SK-N-SH treated with all-trans-retinoic acid at 6 μM for 48 hours (cell line): ENCODE data around the gene BMERB1.

Experiments
- ATAC-seq: fragments of 200-7000 bp; cut with Tn5 transposase; 3 replicates; pipeline ENCODE4 v1.9.1; 2020; ENCODE audit warnings: mild to moderate bottlenecking, moderate library complexity
- ARNTL ChIP-seq: fragments of 450-650 bp; formaldehyde crosslinking; IDR thresholded peaks from 2 replicates; pipeline ENCODE4 v1.5.0; 2020; ENCODE audit warnings: low read depth, mild to moderate bottlenecking, moderate library complexity, borderline replicate concordance
- BACH2 ChIP-seq: fragments of 250-450 bp; sonication (Bioruptor Pico); IDR thresholded peaks from 2 replicates; pipeline ENCODE4 v1.9.0; 2021; ENCODE audit warnings: mild to moderate bottlenecking, borderline replicate concordance
- CSDC2 ChIP-seq: fragments of 250-450 bp; sonication (Bioruptor Pico); IDR thresholded peaks from 2 replicates; pipeline ENCODE4 v1.5.0; 2020; ENCODE audit warnings: mild to moderate bottlenecking, moderate library complexity
- GLIS3 ChIP-seq: fragments of 250-450 bp; sonication (Bioruptor Pico); IDR thresholded peaks from 2 replicates; pipeline ENCODE4 v1.5.0; 2020; ENCODE audit warnings: mild to moderate bottlenecking, moderate library complexity
- ISL1 ChIP-seq: fragments of 250-450 bp; sonication (Bioruptor Pico); IDR thresholded peaks from 2 replicates; pipeline ENCODE4 v2.1.2; 2022; ENCODE audit warnings: mild to moderate bottlenecking, moderate library complexity
- OSR1 ChIP-seq: fragments of 250-450 bp; sonication (Bioruptor Pico); IDR thresholded peaks from 2 replicates; pipeline ENCODE4 v1.8.0; 2022; ENCODE audit warnings: moderate library complexity, mild to moderate bottlenecking, inconsistent platforms
- PPARA ChIP-seq: fragments of 250-450 bp; sonication (Bioruptor Pico); IDR thresholded peaks from 2 replicates; pipeline ENCODE4 v1.5.0; 2020; ENCODE audit warnings: mild to moderate bottlenecking, borderline replicate concordance
- RARB ChIP-seq: fragments of 250-450 bp; sonication (Bioruptor Pico); IDR thresholded peaks from 2 replicates; pipeline ENCODE4 v1.8.0; 2021; ENCODE audit warnings: mild to moderate bottlenecking, moderate library complexity
- SNAI2 ChIP-seq: fragments of 250-450 bp; sonication (Bioruptor Pico); IDR thresholded peaks from 2 replicates; pipeline ENCODE4 v1.5.0; 2020; ENCODE audit warnings: mild to moderate bottlenecking, moderate library complexity
- TCF4 ChIP-seq: fragments of 250-450 bp; sonication (Bioruptor Pico); IDR thresholded peaks from 2 replicates; pipeline ENCODE4 v1.8.0; 2021; ENCODE audit warnings: mild to moderate bottlenecking, moderate library complexity, borderline replicate concordance
- TOX ChIP-seq: fragments of 250-450 bp; sonication (Bioruptor Pico); IDR thresholded peaks from 2 replicates; pipeline ENCODE4 v1.8.0; 2021; ENCODE audit warnings: mild to moderate bottlenecking, moderate library complexity, borderline replicate concordance
- ZC3H10 ChIP-seq: fragments of 250-450 bp; sonication (Bioruptor Pico); IDR thresholded peaks from 2 replicates; pipeline ENCODE4 v1.5.1; 2021; ENCODE audit warnings: mild to moderate bottlenecking, moderate library complexity
- ZFP3 ChIP-seq: fragments of 250-450 bp; sonication (Bioruptor Pico); IDR thresholded peaks from 2 replicates; pipeline ENCODE4 v1.5.0; 2020; ENCODE audit warnings: mild to moderate bottlenecking, moderate library complexity
- ZFP30 ChIP-seq: fragments of 450-650 bp; formaldehyde crosslinking; IDR thresholded peaks from 2 replicates; pipeline ENCODE4 v1.5.0; 2022; ENCODE audit warnings: mild to moderate bottlenecking, moderate library complexity
- ZNF565 ChIP-seq: fragments of 450-650 bp; formaldehyde crosslinking; conservative IDR thresholded peaks from 2 replicates; pipeline ENCODE4 v1.5.0; 2020; ENCODE audit warnings: low read depth, mild to moderate bottlenecking, moderate library complexity
- ZNF70 ChIP-seq: fragments of 450-650 bp; formaldehyde crosslinking; IDR thresholded peaks from 2 replicates; pipeline ENCODE4 v1.5.0; 2020; ENCODE audit warnings: mild to moderate bottlenecking, moderate library complexity
- ZNF8 ChIP-seq: fragments of 450-650 bp; formaldehyde crosslinking; IDR thresholded peaks from 2 replicates; pipeline ENCODE4 v1.5.0; 2020; ENCODE audit warnings: mild to moderate bottlenecking, moderate library complexity
- TF ChIP-seq, protein P1 (sequence below): fragments of 250-450 bp; sonication (Bioruptor Pico); IDR thresholded peaks from 2 replicates; pipeline ENCODE4 v1.5.1; 2021; ENCODE audit warnings: mild to moderate bottlenecking, moderate library complexity
- TF ChIP-seq, protein P2 (sequence below): fragments of 250-450 bp; sonication (Bioruptor Pico); IDR thresholded peaks from 2 replicates; pipeline ENCODE4 v1.8.0; 2020; ENCODE audit warnings: mild to moderate bottlenecking, moderate library complexity, borderline replicate concordance
- TF ChIP-seq, protein P3 (sequence below): fragments of 250-450 bp; sonication (Bioruptor Pico); IDR thresholded peaks from 2 replicates; pipeline ENCODE4 v1.8.0; 2021; ENCODE audit warnings: low read depth, mild to moderate bottlenecking, moderate library complexity, borderline replicate concordance
- TF ChIP-seq, protein P4 (sequence below): fragments of 250-450 bp; sonication (Bioruptor Pico); IDR thresholded peaks from 2 replicates; pipeline ENCODE4 v1.5.0; 2020; ENCODE audit warnings: mild to moderate bottlenecking, moderate library complexity
- TF ChIP-seq, protein P5 (sequence below): fragments of 250-450 bp; sonication (Bioruptor Pico); IDR thresholded peaks from 2 replicates; pipeline ENCODE4 v1.5.1; 2020; ENCODE audit warnings: low read depth, mild to moderate bottlenecking, moderate library complexity

BMERB1 gene

DNA sequence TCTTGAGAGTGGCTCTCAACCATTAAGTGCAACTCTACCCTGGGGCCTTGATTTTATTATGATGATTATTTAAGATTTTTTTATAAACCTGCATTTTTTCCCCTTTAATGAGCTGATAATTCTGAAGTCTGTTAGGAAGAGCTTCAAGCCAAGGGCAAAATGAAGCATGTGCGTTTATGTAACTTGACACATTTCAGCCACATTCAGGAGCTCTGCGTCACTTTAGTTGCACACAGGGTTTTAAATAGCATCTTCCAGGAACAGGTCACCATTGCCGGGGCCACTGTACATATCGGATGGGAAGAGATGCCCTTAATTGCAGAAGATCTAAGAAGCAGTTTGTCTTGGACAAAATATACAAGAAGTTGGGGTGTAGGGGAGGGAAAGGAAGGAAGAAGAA, 89.6 kb downstream of the BMERB1 start:
- no peak for TF ChIP-seq GLIS3
- no peak for TF ChIP-seq PPARA
- ATAC-seq = no peak

DNA sequence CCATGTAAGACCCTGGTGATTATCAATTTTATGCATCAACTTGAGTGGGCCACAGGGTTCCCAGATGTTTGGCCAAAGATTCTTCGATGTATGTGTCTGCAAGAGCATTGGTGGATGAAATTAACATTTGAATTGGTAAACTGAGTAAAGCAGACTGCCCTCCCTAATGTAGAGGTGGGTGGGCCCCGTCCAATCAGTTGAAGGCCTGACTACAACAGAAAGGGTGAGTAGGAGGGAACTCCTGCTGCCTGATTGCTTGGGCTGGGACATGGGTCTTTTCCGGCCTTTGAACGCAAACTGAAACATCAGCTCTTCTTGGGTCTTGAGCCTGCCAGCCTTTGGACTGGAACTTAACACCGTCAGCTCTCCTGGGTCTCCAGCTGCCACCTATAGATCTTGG, 90.6 kb downstream of the BMERB1 start:
- TF ChIP-seq ZNF8 (CRISPR knock-in tag) (no peak), ZC3H10 (CRISPR knock-in tag) (no peak), ZFP30 (CRISPR knock-in tag) (no peak), RARB (no peak), ARNTL (CRISPR knock-in tag) (no peak), ZNF565 (CRISPR knock-in tag) (no peak), ZFP3 (CRISPR knock-in tag) (no peak), BACH2 (CRISPR knock-in tag) (no peak), ZNF70 (CRISPR knock-in tag) (no peak), TCF4 (no peak), PPARA (no peak), CSDC2 (CRISPR knock-in tag) (no peak), OSR1 (CRISPR knock-in tag) (no peak), SNAI2 (CRISPR knock-in tag) (no peak)
- TF ChIP-seq, protein P1, sequence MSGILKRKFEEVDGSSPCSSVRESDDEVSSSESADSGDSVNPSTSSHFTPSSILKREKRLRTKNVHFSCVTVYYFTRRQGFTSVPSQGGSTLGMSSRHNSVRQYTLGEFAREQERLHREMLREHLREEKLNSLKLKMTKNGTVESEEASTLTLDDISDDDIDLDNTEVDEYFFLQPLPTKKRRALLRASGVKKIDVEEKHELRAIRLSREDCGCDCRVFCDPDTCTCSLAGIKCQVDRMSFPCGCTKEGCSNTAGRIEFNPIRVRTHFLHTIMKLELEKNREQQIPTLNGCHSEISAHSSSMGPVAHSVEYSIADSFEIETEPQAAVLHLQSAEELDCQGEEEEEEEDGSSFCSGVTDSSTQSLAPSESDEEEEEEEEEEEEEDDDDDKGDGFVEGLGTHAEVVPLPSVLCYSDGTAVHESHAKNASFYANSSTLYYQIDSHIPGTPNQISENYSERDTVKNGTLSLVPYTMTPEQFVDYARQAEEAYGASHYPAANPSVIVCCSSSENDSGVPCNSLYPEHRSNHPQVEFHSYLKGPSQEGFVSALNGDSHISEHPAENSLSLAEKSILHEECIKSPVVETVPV (CRISPR knock-in tag) = no peak
- TF ChIP-seq, protein P2, sequence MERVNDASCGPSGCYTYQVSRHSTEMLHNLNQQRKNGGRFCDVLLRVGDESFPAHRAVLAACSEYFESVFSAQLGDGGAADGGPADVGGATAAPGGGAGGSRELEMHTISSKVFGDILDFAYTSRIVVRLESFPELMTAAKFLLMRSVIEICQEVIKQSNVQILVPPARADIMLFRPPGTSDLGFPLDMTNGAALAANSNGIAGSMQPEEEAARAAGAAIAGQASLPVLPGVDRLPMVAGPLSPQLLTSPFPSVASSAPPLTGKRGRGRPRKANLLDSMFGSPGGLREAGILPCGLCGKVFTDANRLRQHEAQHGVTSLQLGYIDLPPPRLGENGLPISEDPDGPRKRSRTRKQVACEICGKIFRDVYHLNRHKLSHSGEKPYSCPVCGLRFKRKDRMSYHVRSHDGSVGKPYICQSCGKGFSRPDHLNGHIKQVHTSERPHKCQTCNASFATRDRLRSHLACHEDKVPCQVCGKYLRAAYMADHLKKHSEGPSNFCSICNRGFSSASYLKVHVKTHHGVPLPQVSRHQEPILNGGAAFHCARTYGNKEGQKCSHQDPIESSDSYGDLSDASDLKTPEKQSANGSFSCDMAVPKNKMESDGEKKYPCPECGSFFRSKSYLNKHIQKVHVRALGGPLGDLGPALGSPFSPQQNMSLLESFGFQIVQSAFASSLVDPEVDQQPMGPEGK (CRISPR knock-in tag) = no peak
- TF ChIP-seq, protein P3, sequence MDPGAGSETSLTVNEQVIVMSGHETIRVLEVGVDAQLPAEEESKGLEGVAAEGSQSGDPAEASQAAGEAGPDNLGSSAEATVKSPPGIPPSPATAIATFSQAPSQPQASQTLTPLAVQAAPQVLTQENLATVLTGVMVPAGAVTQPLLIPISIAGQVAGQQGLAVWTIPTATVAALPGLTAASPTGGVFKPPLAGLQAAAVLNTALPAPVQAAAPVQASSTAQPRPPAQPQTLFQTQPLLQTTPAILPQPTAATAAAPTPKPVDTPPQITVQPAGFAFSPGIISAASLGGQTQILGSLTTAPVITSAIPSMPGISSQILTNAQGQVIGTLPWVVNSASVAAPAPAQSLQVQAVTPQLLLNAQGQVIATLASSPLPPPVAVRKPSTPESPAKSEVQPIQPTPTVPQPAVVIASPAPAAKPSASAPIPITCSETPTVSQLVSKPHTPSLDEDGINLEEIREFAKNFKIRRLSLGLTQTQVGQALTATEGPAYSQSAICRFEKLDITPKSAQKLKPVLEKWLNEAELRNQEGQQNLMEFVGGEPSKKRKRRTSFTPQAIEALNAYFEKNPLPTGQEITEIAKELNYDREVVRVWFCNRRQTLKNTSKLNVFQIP = no peak
- no peak for ATAC-seq

DNA sequence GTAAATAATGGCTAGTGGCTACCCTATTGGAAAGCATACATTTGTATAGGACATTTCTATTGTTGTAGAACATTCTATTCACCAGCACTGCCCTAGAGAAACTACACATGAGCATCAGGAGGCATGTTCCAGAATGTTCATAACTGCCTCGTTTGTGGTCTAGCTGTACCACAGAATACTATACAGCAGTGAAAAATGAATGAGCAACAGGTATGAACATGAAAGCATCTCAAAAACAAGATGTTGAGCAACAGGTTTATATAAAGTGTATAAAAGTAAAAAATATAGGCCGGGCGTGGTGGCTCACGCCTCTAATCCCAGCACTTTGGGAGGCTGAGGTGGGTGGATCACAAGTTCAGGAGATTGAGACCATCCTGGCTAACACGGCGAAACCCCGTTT, 91.7 kb downstream of the BMERB1 start:
- TF ChIP-seq ISL1 (CRISPR knock-in tag) = no peak
- no peak for TF ChIP-seq ZNF8 (CRISPR knock-in tag)
- no peak for TF ChIP-seq CSDC2 (CRISPR knock-in tag)
- TF ChIP-seq, protein P3 = no peak
- TF ChIP-seq ZNF70 (CRISPR knock-in tag) = no peak
- no peak for TF ChIP-seq BACH2 (CRISPR knock-in tag)
- TF ChIP-seq ZNF565 (CRISPR knock-in tag) = no peak
- TF ChIP-seq TCF4 = no peak
- no peak for TF ChIP-seq TOX (CRISPR knock-in tag)
- TF ChIP-seq, protein P2 (CRISPR knock-in tag) = no peak
- TF ChIP-seq PPARA = no peak
- TF ChIP-seq GLIS3 = no peak
- TF ChIP-seq, protein P4, sequence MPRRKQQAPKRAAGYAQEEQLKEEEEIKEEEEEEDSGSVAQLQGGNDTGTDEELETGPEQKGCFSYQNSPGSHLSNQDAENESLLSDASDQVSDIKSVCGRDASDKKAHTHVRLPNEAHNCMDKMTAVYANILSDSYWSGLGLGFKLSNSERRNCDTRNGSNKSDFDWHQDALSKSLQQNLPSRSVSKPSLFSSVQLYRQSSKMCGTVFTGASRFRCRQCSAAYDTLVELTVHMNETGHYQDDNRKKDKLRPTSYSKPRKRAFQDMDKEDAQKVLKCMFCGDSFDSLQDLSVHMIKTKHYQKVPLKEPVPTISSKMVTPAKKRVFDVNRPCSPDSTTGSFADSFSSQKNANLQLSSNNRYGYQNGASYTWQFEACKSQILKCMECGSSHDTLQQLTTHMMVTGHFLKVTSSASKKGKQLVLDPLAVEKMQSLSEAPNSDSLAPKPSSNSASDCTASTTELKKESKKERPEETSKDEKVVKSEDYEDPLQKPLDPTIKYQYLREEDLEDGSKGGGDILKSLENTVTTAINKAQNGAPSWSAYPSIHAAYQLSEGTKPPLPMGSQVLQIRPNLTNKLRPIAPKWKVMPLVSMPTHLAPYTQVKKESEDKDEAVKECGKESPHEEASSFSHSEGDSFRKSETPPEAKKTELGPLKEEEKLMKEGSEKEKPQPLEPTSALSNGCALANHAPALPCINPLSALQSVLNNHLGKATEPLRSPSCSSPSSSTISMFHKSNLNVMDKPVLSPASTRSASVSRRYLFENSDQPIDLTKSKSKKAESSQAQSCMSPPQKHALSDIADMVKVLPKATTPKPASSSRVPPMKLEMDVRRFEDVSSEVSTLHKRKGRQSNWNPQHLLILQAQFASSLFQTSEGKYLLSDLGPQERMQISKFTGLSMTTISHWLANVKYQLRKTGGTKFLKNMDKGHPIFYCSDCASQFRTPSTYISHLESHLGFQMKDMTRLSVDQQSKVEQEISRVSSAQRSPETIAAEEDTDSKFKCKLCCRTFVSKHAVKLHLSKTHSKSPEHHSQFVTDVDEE (CRISPR knock-in tag) = no peak
- no peak for TF ChIP-seq SNAI2 (CRISPR knock-in tag)
- TF ChIP-seq RARB = no peak
- TF ChIP-seq, protein P5, sequence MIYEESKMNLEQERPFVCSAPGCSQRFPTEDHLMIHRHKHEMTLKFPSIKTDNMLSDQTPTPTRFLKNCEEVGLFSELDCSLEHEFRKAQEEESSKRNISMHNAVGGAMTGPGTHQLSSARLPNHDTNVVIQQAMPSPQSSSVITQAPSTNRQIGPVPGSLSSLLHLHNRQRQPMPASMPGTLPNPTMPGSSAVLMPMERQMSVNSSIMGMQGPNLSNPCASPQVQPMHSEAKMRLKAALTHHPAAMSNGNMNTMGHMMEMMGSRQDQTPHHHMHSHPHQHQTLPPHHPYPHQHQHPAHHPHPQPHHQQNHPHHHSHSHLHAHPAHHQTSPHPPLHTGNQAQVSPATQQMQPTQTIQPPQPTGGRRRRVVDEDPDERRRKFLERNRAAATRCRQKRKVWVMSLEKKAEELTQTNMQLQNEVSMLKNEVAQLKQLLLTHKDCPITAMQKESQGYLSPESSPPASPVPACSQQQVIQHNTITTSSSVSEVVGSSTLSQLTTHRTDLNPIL (CRISPR knock-in tag) = no peak
- TF ChIP-seq ZFP30 (CRISPR knock-in tag) = no peak
- no peak for TF ChIP-seq ZFP3 (CRISPR knock-in tag)
- no peak for ATAC-seq
